Hematopoietic multipotent progenitor cell (in vitro differentiated cells): ENCODE data around the gene SLC12A2. TPM values are rescaled to one million over a fixed set of nuclear protein-coding genes. Genes with fewer than 3 reads are reported as not detected.
A peak's percentile ranks its signal among the peaks of the same experiment; 100 is the strongest.

ENCODE experiments used
- DNase-seq, 3 donors: peaks; one replicate each; pipeline ENCODE4 v3.0.0-alpha.2; 2011 to 2015; ENCODE audit warnings: low read depth in 2 of 3, low spot score in 2 of 3
- total RNA-seq: library from RNA; depleted of rRNA; stranded (reverse); fragments of >200 nt; gene quantifications from one replicate; pipeline ENCODE4 v1.2.3, GENCODE V29; 2012

SLC12A2 gene
- total RNA-seq, 1 donor: 22.9 TPM

DNA sequence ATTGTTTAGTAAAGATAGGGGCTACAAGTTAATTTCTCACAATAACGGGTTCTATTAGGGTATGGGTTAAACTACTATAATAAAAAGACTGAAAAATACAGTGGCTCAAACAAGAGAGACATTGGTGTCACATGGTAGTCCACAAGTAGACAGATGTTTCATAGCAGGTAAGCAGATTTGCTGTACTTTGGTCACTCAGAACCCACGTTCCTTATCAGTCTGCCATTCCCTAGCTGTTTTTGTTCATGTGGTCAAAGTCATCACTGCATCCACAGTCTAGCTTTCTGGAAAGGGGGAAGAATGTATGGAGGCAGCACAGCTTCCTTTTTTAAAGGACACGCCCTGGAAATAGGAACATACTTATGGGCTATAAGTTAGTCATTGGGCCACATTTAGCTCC is 73.0 kb downstream of the SLC12A2 start:
- DNase-seq: no peak

DNA sequence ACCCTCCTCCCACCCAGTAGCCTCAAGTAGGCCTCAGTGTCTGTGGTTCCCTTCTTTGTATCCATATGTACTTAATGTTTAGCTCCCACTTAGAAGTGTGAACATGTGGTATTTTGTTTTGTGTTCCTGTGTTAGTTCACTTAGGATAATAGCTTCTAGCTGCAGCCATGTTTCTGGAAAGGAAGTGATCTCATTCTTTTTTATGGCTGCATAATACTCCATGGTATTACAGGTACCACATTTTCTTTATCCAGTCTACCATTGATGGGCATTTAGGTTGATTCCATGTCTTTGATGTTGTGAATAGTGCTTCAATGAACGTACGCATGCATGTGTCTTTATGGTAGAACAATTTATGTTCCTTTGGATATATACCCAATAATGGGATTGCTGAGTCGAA is 74.8 kb downstream of the SLC12A2 start:
- no peak for DNase-seq

DNA sequence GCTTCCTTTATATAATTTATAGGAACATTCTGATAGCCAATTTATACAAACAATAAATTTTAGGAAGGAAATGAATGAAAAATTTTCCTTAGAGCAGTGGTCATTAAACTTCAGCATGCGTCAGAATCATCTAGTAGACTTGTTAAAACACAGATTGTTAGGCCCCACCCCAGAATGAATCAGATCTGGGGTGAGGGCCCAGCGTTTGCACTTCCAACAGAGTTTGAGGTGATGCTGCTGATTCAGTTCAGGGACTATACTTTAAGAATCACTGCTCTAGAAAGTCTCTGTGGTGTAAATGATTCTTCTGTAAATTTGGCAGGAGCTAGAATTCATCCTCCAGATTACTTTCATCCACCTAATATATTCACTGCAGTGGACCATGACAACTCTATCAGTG is 80.4 kb downstream of the SLC12A2 start:
- no peak for DNase-seq

DNA sequence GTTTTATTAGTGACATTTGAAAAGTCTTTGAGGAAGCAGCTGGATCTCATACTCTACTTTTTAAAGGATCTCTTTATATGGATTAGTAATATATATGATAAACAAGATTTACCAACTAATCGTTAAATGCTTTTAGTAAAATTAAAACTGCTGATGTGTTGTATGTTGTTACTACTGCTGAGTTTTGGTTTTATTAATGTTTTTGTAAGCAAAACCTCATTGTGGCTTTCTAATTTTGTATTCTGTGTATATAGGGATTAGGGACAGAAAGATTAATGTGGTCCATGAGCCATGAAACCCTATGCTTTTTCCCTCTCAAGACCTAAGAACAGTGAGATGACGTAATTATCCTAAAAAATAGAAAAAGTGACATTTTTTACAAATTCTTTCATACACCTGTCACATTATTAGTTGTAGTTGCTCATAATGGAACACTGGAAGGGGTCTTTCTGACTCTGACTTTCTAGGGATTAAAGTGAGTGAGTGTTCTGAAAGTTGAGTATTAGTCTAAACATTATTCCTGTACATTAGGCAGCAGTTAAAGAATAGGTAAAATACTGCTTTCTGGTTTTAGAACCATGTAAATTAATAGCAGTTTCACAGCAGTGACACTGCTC is 85.9 kb downstream of the SLC12A2 start:
- DNase-seq: no peak

DNA sequence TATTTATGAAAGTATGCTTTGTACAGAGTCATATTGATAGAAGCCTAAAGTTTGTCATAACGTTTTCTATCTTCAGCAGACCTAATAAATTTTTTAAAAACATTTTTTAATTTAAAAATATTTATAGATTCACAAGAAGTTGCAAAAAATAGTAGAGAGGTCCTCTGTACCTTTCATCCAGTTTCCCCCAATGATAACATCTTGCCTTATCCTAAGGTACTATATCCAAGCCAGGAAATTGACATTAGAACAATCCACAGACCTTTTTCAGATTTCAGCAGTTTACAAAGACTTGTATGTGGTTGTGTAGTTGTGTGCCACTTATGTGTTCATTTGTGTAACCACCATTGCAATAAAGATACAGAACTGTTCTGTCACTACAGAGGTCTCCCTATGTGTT is 88.5 kb downstream of the SLC12A2 start:
- DNase-seq: no peak

DNA sequence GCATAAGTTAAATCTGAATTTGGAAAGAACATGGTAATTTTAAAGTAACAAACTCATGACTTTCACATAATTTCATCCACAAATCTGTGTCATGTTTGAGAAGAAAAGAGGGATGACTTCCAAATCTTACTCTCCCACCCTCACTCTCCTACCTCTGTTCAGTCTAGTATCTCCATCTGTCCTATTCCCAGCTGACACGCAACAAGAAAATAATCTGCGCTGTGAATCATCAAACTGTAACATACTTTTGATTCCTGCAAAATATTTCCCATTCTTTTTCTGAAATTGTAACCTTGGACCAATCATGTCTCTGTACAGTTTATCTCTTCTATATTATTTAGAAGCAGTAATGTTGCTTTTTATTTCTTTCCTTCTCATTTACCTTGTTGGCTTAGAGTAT is 91.4 kb downstream of the SLC12A2 start:
- no peak for DNase-seq

DNA sequence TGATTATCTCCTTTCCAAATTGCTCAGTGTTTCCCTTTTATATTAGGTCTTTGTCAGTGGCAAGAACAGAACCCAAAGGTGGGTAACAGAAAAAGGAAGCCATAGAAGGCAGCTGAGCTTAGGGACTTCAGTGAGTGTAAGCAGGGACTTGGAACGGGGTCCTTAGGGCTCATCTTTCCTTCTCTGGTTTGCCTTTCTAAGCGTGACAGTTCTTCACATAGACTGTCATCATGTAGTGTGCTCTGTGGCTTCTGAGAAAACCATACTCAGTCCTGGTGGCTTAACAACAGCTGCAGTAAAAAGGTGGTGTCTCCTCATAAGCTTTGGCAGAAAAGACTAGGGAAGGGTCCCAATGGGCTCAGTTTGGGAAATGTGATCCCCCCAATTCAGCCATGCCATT is 108.8 kb downstream of the SLC12A2 start:
- no peak for DNase-seq

DNA sequence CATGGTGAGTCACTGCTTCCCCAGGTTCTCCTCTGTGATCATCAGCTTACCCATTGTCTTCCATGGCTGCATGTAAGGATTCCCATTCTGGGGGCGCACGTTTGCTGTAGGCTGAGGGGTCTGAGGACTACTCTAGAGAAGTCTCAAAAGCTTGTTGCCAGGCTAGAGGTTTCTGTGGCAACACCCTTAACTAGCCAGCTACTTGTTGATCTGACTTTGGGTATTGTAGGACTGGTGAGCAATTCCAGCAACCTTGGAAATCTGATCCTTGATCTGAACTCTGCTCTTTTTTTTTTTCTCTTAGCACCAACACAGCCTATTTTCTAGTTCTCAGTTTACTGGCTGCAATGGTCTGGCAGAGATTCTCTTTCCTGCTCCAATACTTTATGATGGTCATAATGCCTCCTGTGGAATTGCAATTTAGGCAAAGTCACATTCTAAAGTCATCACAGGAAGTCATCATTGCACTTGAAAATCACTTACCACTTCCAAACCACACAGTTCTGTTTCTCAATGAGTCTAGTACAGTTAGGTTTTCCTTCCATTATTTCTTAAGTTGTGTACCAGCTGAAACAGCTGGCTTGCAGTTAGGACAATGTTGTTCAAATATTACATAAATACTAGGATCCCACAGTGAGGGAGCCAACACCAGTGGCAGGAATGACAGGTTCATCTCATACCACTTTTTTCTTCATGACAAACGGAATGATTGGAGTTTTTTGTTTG is 110.3 kb downstream of the SLC12A2 start:
- no peak for DNase-seq

DNA sequence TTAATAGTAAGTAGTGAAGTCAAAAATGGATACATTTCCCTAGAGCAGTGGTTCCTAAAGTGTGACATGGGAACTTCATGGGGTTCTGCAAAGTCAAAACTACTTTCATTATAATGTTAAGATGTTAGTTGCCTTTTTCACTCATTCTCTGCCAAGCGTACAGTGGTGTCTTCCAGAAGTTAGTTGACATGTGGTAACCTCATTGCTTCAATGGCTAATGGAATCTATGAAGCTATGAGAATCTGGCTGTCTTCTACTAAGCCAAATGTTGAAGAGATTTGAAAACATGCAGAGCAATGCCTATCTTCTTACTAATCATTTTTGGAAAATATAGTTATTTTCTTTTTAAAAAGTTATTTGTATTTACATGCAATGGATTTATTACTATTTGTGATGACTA is 111.8 kb downstream of the SLC12A2 start:
- DNase-seq: no peak

DNA sequence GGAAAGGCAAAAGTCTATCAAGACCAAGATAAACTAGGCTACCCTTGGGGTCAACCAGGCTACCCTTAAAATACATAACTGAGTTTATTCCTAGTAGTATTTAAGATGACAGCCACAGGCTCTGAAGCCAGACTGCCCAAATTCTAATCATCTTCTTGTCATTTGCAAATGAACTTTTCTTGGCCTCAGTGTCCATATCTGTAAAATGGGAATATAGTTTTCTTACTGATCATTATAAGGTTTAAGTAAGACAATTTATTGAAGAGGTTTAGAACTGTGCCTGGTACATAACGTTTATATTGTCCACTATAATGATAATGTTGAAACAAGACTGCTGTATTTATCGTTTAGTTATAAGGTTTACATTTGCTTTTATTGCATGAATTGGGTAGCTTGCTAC is 112.5 kb downstream of the SLC12A2 start:
- no peak for DNase-seq

DNA sequence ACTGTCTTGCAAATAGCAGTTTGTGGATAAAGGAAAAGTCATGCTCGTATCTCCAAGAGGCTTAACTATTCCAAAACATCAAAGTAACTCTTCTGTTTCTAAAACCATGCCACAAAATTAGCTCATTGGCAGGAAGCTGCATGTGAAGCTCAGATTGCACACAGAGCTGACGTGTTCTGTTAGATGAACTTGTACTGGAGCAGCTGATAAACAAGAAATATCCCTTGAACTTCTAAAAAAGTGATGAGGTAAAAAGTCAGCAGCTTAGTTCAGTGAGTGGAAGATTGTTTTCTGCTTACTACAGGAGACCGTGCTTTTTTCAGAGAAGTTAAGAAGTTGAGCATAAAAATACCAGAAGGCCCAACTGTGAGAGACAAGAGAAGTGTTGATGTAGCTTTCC is 113.2 kb downstream of the SLC12A2 start:
- DNase-seq: peak in 2 of 3 donors; percentile 11 to 23

DNA sequence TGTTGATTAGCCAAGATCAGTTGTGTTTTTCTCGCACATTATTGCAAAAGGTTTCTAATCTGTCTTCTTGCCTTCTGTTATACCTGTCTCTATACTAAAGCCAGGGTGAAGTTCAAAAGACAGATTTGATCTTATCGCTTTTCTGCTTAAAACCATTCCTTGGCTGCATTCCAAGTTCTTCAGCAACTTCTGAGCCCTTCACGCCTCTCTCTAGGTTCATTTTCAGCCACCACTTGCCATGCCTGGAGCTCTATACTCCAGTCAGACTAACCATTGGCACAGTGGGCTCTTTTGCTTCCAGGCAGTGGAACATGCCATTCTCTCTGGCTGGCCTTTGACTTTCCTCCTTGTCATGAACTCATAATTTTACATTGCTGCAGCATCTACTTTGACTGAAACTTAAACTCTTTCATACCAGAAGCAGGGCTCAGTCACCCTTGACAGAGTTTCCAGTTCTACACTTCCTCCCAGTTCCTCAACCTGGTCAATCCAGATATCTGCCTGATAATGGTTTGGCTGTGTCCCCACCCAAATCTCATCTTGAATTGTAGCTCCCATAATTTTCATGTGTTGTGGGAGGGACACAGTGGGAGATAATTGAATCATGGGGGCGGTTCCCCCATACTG is 114.4 kb downstream of the SLC12A2 start:
- no peak for DNase-seq

DNA sequence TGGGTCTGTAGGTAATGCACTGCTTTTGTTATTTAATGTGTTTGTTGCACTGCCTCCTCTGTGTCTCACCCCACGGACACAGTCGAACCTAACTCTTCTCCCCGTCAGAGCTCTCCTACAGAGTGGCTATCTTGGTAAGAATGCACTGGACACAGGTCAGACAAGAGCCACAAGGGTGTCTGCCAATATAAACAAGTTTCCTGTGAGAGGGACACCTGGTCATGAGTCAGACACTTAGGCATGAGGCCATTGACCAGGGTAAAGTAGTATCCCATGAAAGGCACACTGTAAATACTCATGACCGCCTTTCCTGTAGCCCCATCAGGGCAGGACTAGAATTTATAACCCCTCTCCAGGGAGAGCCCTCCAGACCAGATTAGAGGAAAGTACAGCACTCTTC is 115.5 kb downstream of the SLC12A2 start:
- DNase-seq: no peak

DNA sequence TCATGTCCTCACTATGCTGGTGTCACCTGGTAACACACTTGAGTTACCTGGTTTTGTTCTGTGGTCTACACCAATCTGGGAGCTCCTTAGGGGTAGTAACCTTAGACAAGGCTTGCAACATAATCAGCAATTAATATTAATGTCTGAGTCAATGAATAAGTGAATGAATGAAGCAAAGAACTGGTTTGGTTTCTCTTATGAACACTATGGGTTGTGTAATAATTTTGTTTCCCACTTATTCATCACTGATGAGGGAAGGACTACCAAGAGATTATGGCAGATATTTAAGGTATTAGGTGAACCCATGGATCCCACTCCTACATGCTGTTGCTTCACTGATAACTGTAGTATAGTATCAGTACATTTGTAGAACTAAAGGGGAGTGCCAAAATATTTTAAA is 116.0 kb downstream of the SLC12A2 start:
- no peak for DNase-seq

DNA sequence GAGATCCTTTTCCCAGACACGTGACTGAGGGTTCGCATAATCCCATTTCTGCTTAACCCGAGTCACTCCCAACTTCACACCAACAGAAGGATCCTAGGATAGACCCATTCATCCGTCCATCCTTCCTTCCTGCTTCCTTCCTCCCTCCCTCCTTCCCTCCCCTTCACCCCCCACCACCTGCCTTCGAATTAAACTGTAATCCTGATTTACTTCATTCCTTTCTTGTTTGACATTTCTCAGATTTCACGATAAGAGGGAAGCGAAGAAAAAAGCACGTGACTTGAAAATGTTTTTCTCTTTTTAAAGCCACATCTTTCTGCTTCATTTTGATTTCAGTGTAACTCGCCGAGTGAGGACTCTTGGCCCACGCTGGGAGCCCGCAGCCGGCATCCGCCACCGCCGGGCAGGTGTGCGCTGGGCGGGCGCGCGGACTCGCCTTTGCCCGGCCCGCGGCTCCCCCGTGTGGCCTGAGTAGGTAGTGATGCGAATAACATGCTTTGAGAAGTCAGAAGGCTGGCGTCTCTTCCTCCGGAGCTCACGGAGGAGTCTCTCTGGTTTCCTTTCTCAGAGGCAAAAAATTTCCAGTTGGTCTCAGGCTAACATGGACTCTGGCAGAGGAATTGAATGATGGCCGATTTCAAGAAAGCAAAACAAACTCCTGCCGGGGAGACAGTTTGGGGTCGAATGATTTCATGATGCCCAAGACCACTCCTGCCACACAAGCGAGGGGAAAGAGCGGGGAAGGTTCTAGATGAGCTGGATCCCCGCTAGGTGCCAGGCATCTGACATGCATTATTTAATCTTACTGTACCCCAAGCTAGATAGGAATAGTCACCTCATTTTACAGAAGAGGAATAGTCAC is 117.7 kb downstream of the SLC12A2 start:
- DNase-seq: peak; percentile 54 to 81 (median 61)

DNA sequence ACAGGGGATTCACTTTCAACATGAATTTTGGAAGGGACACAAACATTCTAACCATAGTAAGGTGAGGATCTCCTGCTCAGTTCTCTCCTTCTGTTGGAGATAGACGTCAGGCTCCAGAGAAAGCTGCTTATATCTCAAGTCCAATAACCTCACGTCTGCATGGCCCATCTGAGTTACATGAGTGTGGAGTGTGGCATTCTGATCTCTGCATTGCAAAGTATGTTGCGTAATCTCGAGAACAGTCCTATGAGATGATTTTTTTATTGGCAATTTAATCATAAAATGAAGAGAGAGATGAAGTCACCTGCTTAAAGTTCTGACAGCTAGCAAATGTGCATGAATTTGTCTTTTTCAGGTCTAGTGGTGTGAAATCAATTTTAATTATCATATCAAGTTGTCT is 118.8 kb downstream of the SLC12A2 start:
- no peak for DNase-seq

DNA sequence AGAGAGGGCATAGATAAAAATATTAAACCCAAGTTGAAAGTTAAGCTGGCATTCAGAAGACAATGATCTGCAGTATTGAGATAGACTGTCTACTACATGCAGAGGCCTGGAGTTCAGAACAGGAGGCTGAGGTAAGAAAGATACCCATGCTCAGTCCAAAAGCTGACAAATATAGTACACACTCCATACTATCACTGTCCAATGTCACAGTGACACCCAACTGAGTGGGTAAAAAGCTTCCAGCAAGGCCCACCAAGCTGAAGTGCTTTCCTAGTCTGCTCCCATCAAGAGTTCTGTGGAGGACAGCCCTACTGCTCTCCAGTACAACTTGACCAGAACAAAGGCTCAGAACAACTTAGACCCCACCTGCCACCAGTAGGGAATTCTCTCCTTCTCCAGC is 124.9 kb downstream of the SLC12A2 start:
- DNase-seq: no peak

DNA sequence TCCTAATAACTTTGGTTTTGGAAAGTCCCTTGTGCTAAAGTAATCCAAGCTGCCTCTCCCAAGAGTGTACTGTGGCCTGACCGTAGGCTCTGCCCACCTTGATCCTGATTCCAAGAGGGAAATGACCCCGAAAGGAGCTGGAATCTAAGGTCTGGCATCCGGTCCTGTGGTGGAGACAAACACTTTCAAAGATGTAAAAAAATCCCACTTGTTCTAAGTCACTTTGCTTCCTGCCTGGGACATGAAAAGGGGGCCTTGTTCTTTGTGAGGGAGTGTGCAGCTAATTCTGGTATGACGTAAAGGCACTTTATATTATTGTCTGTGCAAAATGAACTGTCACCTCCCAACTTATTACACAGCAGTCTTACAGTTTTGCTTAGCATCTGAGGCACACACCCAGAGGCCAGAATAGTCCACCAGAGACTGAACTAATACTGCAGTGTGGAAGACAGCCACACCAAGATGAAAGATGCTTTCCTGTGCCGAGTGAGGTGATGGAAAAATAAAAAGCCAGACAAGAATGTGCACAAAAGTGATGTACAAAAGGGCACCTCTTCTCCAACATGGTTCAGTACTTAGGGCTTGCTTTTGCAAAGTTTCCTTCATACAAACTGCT is 128.7 kb downstream of the SLC12A2 start:
- DNase-seq: no peak

DNA sequence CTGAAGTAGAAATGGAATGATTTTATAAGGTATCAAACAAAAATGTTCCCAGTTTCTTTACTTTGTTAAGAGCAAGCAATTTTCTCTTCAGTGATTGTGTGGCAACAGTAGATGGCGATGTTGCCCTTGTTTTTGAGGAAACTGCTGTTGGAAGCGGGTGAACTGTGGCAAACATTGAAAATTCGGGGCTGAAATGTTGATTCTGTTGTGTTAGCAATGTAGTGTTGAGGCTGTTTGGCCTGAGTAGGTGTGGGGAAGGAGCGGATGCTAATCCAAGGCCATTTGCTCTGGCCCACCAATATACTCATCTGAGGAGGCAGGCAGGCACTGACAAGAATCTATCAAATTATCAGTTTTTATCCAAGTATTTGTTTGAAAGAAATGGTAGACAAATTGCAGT is 129.8 kb downstream of the SLC12A2 start:
- peak in 2 of 3 donors; percentile 42 to 73 for DNase-seq

DNA sequence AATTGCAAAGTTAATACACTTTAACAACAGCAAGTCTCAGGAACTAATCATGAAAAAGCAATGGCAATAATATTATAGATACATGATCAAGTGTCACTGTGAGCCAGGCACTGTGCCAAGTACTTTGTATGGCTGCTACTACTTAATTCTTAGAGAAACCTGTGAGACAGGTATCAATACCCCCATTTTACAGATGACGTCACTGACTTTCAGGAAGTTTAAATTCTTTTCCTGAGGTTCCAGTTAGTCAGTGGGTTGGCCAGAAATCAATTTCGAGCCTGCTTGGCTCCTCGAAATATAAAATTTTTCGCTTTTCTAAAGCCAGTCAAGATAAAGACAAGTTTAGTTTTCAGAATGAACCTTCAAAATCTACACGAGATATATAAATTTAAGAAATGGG is 130.3 kb downstream of the SLC12A2 start:
- DNase-seq: no peak

DNA sequence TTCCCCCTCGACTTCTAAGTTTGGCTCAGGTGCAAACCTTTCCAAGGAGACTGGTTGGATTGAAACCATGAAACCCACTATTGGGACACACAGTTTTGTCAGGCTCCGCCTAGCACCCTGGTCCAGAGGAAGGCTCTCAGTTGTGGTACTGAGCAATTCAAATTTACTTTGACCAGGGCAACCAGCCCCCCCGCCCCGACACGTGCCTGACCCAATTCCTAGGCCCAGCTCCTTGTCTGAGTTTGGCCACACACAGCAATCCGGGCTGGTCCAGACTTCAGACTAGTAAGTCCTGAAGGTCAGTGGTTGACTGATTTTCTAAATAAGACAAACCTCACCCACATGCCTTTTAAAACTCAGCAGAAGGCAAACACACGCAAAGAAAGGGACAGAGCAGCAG is 132.7 kb downstream of the SLC12A2 start:
- no peak for DNase-seq
